Activated CD8-positive, alpha-beta T cell treated with anti-CD3 and anti-CD28 coated beads for 36 hours (primary cell): ENCODE results near the gene TMEM218. TPM values are rescaled to one million over a fixed set of nuclear protein-coding genes. Genes with fewer than 3 reads are reported as not detected.
A peak's percentile ranks its signal among the peaks of the same experiment; 100 is the strongest.

Experiments
- ATAC-seq: fragments of 200-7000 bp; cut with Tn5 transposase; one replicate; pipeline ENCODE4 v1.10.0; 2021; ENCODE audit warnings: mild to moderate bottlenecking, moderate library complexity
- CTCF ChIA-PET: fragments of 350-600 bp; sonication (Branson Sonifier 250); formaldehyde crosslinking; loops from one replicate; lab custom pipeline; 2021; ENCODE audit warnings: antibody characterized with exemption; lab: Charles Lee
- POLR2A ChIA-PET: fragments of 350-600 bp; sonication (Branson Sonifier 250); formaldehyde crosslinking; loops from one replicate; lab custom pipeline; 2021; ENCODE audit warnings: antibody characterized with exemption; lab: Charles Lee
- DNase-seq: peaks from one replicate; pipeline ENCODE4 v3.0.0-alpha.2; 2020
- H3K27ac Mint-ChIP-seq: one replicate; pipeline ENCODE4 v1.8.0; 2021; ENCODE audit warnings: mild to moderate bottlenecking, mixed read lengths
- H3K27me3 Mint-ChIP-seq: one replicate; pipeline ENCODE4 v1.8.0; 2021; ENCODE audit warnings: mixed read lengths
- H3K36me3 Mint-ChIP-seq: one replicate; pipeline ENCODE4 v1.8.0; 2021; ENCODE audit warnings: low read depth, mixed read lengths
- H3K4me1 Mint-ChIP-seq: one replicate; pipeline ENCODE4 v1.8.0; 2021; ENCODE audit warnings: low read depth, mixed read lengths
- H3K4me3 Mint-ChIP-seq: one replicate; pipeline ENCODE4 v1.8.0; 2021; ENCODE audit warnings: mild to moderate bottlenecking, moderate library complexity, mixed read lengths
- H3K9me3 Mint-ChIP-seq: one replicate; pipeline ENCODE4 v1.8.0; 2021; ENCODE audit warnings: mixed read lengths
- intact Hi-C: fragments of 100-400 bp; cut with micrococcal nuclease; formaldehyde crosslinking; loops from one replicate; pipeline ENCODE4 v1.10.0; 2022
- total RNA-seq, 2 experiments: library from RNA; stranded (reverse); gene quantifications; one replicate each; pipeline ENCODE4 v1.2.3, GENCODE V29; 2021
- TF ChIP-seq, protein P1 (sequence below): fragments of 200-600 bp; IDR thresholded peaks from one replicate; pipeline ENCODE4 v1.8.0; 2022; ENCODE audit warnings: antibody characterized with exemption, mild to moderate bottlenecking

TMEM218 gene
- total RNA-seq, 2 experiments from 2014 or later: 12.7 to 13.3 TPM

DNA sequence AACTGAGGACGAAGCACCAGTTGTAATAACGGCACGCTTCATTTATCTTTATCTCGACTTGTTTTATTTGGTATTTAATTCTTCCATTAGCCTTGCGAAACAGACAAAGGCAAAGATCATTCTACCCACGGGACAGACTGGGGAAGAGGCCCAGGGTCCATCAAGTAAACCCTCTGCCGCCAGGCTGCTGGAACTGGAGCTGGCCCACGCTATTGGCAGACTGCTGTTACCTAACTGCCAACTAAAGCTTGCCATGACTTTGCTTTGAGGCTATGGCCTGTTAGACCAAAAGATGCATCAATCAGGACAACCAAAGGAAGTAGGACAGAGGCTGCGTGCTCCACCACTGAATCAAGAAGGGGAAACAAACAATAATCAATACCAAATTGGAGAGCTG lies 780 bp upstream of the TMEM218 start:
- POLR2A ChIA-PET: interaction anchor here (0.8 to 1.5 kb wide), 3 partner anchors 9 to 158 kb away, joined by 3 to 6 read pairs (median 3); partner anchors contain the start of gene CCDC15
- peak overlapping the region; percentile 85 for H3K4me3 Mint-ChIP-seq

DNA sequence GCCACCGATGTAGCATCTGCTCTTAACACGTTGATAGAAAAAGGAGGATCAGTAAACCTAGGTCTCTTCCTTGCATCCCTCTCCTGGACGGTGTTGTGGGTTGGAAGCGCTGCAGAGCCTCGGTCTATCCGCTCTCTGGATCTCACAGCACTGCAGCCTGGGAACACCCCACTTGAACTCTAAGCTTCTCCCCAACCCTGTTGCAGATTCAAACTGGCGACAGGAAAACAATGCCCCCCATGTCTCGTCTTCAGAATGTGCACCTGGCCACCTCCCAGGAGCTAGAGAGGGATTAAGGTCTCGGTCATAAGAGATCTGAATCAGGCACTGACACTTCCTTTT lies 454 bp downstream of the TMEM218 start:
- peak overlapping the region; percentile 85 for H3K4me3 Mint-ChIP-seq
- ATAC-seq (no peak), DNase-seq (peak; percentile 23)
- intact Hi-C loops: no loop called here
- TF ChIP-seq, protein P1, sequence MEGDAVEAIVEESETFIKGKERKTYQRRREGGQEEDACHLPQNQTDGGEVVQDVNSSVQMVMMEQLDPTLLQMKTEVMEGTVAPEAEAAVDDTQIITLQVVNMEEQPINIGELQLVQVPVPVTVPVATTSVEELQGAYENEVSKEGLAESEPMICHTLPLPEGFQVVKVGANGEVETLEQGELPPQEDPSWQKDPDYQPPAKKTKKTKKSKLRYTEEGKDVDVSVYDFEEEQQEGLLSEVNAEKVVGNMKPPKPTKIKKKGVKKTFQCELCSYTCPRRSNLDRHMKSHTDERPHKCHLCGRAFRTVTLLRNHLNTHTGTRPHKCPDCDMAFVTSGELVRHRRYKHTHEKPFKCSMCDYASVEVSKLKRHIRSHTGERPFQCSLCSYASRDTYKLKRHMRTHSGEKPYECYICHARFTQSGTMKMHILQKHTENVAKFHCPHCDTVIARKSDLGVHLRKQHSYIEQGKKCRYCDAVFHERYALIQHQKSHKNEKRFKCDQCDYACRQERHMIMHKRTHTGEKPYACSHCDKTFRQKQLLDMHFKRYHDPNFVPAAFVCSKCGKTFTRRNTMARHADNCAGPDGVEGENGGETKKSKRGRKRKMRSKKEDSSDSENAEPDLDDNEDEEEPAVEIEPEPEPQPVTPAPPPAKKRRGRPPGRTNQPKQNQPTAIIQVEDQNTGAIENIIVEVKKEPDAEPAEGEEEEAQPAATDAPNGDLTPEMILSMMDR: no peak
- H3K27me3 Mint-ChIP-seq: no peaks in the 10 kb centered on the region
- peaks cover 1% of the 10 kb centered on the region for H3K36me3 Mint-ChIP-seq
- peaks cover 21% of the 10 kb centered on the region for H3K4me1 Mint-ChIP-seq
- peak overlapping the region; percentile 91 for H3K27ac Mint-ChIP-seq
- POLR2A ChIA-PET: interaction anchor here (0.6 to 1.1 kb wide), 6 partner anchors 31 to 274 kb away, joined by 3 read pairs; partner anchors contain the start of gene CCDC15
- peaks cover 1% of the 10 kb centered on the region for H3K9me3 Mint-ChIP-seq
- CTCF ChIA-PET: interaction anchor here (1.1 to 10.4 kb wide), 5 partner anchors 9 to 235 kb away, joined by 4 to 72 read pairs (median 22); no protein-coding TSS in a partner anchor

More for the DNA sequence above, 780 bp upstream of the TMEM218 start:
- peaks cover 17% of the 10 kb centered on the region for H3K4me1 Mint-ChIP-seq
- no peak for DNase-seq
- H3K9me3 Mint-ChIP-seq: peaks cover 1% of the 10 kb centered on the region
- H3K27ac Mint-ChIP-seq: peak overlapping the region; percentile 91
- H3K27me3 Mint-ChIP-seq: peaks cover 2% of the 10 kb centered on the region
- H3K36me3 Mint-ChIP-seq: peaks cover 1% of the 10 kb centered on the region
- CTCF ChIA-PET: interaction anchor here (0.7 to 10.4 kb wide), 12 partner anchors 8 to 236 kb away, joined by 3 to 72 read pairs (median 5); partner anchors contain the start of genes CCDC15 and PKNOX2
- TF ChIP-seq, protein P1: no peak
- intact Hi-C loops: no loop called here
- no peak for ATAC-seq

DNA sequence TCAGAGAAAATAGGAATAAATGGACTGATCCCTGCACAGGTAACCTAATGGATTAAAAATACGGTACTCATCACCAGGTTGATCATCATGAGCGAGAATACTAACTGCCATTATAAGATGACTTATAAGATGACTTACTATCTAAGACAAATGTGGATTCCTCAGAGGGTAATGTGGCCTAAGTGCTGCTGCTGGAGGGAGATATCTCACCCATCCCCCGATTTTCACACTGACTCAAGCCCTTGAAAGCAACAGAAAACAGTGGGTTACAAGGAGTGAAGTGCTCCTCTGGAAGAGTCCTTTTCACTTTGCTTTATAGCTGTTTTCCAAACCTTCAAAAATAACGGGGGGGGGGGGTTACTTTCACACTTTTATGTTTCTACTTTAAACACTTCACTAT lies 920 bp downstream of the TMEM218 start:
- ChIA-PET POLR2A (interaction anchor here (0.6 to 1.1 kb wide), 5 partner anchors 32 to 274 kb away, joined by 3 read pairs; no protein-coding TSS in a partner anchor), CTCF (interaction anchor here (4.4 to 10.4 kb wide), 3 partner anchors 13 to 31 kb away, joined by 22 to 72 read pairs (median 33); no protein-coding TSS in a partner anchor)
- H3K36me3 Mint-ChIP-seq: peaks cover 1% of the 10 kb centered on the region
- peaks cover 24% of the 10 kb centered on the region for H3K4me1 Mint-ChIP-seq
- DNase-seq: peak; percentile 40
- H3K27ac Mint-ChIP-seq: peak overlapping the region; percentile 91
- H3K9me3 Mint-ChIP-seq: peaks cover 1% of the 10 kb centered on the region
- TF ChIP-seq, protein P1: no peak
- no peak for ATAC-seq
- peak overlapping the region; percentile 85 for H3K4me3 Mint-ChIP-seq
- intact Hi-C loops: no loop called here
- H3K27me3 Mint-ChIP-seq: no peaks in the 10 kb centered on the region

DNA sequence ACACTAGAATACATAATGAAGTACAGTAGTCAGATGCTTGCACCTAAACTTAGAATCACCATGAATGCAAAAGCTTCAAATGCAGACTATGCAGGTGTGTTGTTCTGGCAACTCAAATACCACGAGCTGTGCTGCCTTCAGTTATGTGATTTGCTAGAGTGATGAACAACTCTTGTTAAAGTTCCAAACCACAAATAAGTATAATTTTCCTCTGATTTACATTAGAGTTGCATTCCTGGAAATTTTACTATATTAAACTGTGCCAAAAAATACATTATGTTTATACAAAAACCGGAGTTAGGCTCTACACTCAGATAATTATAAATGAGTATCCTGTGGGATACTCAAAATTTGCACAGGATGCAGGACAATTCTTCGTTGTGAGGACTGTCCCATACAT lies 3.0 kb downstream of the TMEM218 start:
- CTCF ChIA-PET: interaction anchor here (10.4 kb wide), 1 partner anchor 15 kb away, joined by 72 read pairs; no protein-coding TSS in a partner anchor
- Mint-ChIP-seq H3K27me3 (no peaks in the 10 kb centered on the region), H3K36me3 (peaks cover 3% of the 10 kb centered on the region), H3K9me3 (peaks cover 1% of the 10 kb centered on the region), H3K4me1 (peaks cover 29% of the 10 kb centered on the region), H3K4me3 (no peak overlapping the region), H3K27ac (no peak overlapping the region)
- intact Hi-C loops: no loop called here
- DNase-seq: no peak
- TF ChIP-seq, protein P1: no peak
- no peak for ATAC-seq
- POLR2A ChIA-PET: no interaction called here

DNA sequence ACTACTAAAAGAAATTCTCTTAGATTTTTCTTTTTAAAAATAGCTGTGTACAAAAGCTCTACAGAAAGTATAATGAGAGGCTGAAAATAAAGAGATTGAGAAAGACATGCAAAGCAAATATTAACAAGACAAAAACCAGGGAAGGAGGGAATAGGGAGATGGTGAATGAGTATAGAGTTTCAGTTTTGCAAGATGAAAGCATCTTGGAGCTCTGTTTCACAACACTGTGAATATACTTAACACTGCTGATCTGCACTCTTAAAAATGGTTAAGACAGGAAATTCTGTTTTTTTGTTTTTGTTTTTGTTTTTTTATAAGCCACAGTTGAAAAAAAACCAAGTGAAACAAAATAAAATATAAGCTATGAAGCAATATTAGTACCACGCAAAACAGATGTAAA lies 5.5 kb downstream of the TMEM218 start:
- ATAC-seq: no peak
- ChIA-PET POLR2A (interaction anchor here (1.2 kb wide), 1 partner anchor 10 kb away, joined by 3 read pairs; no protein-coding TSS in a partner anchor), CTCF (interaction anchor here (0.8 to 10.4 kb wide), 5 partner anchors 14 to 38 kb away, joined by 3 to 72 read pairs (median 5); no protein-coding TSS in a partner anchor)
- TF ChIP-seq, protein P1: no peak
- no peak for DNase-seq
- no peaks in the 10 kb centered on the region for H3K27me3 Mint-ChIP-seq
- no peak overlapping the region for H3K4me3 Mint-ChIP-seq
- intact Hi-C loops: no loop called here
- H3K36me3 Mint-ChIP-seq: peaks cover 17% of the 10 kb centered on the region
- no peaks in the 10 kb centered on the region for H3K9me3 Mint-ChIP-seq
- H3K4me1 Mint-ChIP-seq: peaks cover 21% of the 10 kb centered on the region
- H3K27ac Mint-ChIP-seq: no peak overlapping the region
